T47D (cell line): ENCODE data around the gene ATG7.

Source experiments
- DNase-seq, 2 experiments: peaks; one replicate each; pipeline versions ENCODE4 v3.0.0 to v3.0.0-alpha.2; 2011 to 2012; ENCODE audit warnings: low read depth in 1 of 2, low spot score in 1 of 2
- JUND ChIP-seq: IDR thresholded peaks from 2 replicates; pipeline ENCODE4 v1.6.1; 2012; ENCODE audit warnings: low read depth
- in situ Hi-C: cut with HindIII; loops from 2 replicates; pipeline ENCODE4 v1.10.0; 2016; ENCODE audit warnings: low sequenced_read_pairs, low pct_unique_long_range_greater_than_20kb

ATG7 gene

GRCh38 chr3:11574981-11575669 lies 302.9 kb downstream of the ATG7 start:
- no peak for DNase-seq
- in situ Hi-C loops, result no loop called here
- TF ChIP-seq JUND, result no peak

DNA sequence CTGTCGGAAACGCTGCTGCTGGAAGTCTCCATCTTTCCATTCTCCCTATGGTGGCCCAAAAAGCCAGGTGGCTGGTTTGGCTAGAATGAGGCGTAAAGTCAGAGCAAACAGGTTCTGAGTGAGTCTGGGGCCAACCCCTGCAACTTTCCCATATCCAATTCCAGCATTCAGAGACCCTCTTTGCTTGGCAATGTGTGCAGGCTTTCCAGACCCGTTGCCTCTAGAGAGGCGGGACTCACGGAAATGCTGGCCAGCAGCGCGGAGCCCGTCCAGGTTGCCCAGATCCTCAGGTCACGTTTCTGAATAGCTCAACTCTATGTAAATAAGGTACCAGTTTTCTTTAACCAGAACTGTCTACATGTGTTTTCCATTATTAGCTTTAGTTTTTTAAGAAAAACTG lies 303.5 kb downstream of the ATG7 start:
- in situ Hi-C loops, result no loop called here
- no peak for DNase-seq
- TF ChIP-seq JUND, result no peak

GRCh38 chr3:11576453-11576852 lies 304.3 kb downstream of the ATG7 start:
- DNase-seq, result no peak
- no peak for TF ChIP-seq JUND
- in situ Hi-C loops, result no loop called here

DNA sequence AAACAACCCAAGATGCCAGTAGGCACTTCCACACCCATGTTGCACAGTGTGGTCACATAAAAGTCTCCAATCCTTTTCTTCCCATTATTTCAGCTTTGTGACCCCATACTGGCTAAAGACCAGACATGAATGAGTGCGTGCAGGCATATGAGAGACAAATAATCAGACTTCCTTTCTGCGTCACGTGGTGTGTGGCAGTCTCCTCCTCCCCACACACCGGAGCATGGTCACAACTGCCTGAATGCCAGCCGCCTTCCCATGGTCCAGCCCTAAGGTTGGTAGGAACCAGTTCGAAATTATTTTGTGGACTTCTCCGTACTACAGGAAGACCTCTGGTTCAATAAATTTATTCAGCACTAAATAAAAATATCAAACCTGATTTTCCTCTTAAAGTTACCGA lies 306.0 kb downstream of the ATG7 start:
- TF ChIP-seq JUND, result no peak
- in situ Hi-C loops, result no loop called here

GRCh38 chr3:11580645-11581044 lies 308.4 kb downstream of the ATG7 start:
- no peak for TF ChIP-seq JUND
- DNase-seq, result no peak
- in situ Hi-C loops, result no loop called here

More for the DNA sequence above, 306.0 kb downstream of the ATG7 start:
- DNase-seq, result no peak

- no peak for TF ChIP-seq JUND
- in situ Hi-C loops, result no loop called here
- peak in 1 of 2 experiments; percentile 39 for DNase-seq
Observed at GRCh38 chr3:11581237-11582190, 309.3 kb downstream of the ATG7 start.

DNA sequence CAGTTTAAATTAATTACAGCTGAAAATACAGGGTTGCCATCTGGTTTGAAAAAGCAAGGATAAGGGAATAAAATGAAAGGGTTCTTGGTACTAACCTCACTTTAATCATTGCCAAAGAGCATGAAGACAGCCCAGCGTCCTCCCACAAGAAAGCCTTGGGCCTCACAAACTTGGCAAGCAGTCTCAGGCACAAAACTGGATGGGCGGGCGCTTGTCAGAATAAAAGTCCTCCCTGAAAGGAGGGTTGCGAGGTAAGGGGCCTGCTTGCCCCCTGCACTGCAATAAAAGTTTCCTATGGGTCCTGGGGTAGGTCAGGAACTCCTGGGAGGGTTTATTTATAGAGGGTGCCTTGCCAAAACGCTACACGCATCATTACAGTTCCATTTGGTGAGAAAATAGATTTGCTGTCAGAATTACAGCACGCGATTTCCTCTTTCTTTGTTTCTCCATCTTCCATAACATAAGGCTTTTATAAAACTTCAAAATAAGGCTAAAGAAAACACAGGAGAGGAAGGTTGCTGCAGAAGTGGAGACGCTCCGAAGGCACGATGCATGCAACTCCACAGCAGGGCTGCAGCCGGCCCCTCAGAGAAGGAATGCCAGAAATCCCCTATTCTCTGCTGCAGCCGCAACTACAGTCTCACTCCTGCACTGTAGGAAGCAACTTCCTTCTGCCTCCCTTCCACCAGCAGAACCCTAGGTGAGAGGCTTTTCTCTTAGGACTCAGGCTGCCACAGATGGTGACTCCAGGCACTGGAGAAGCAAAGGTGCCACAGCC lies 310.2 kb downstream of the ATG7 start:
- in situ Hi-C loops, result no loop called here
- TF ChIP-seq JUND, result no peak
- peak; percentile 60 to 72 for DNase-seq

DNA sequence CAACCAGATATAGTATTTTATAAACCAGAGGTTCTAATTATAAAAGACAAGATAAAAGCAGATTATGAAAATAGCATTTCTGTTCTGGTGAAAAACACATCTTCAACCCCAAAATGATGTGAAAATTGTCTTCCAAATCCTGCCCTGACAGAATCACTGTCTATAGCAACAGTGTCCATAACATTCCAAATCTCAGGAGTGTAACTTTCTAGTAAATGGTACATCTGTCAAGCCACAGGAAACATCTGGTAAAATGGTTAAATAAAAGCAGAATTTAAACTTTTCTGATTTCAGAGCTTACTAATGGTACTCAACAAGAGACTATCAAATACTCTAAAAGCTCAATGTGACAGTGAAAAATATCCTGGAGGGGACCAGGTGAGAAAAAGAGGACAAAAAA lies 311.0 kb downstream of the ATG7 start:
- in situ Hi-C loops, result no loop called here
- no peak for DNase-seq
- no peak for TF ChIP-seq JUND

GRCh38 chr3:11583638-11584046 lies 311.4 kb downstream of the ATG7 start:
- no peak for DNase-seq
- no peak for TF ChIP-seq JUND
- in situ Hi-C loops, result no loop called here

- TF ChIP-seq JUND, result no peak
- in situ Hi-C loops, result no loop called here
- DNase-seq, result no peak
Observed at GRCh38 chr3:11584570-11584969, 312.4 kb downstream of the ATG7 start.

- DNase-seq, result no peak
- in situ Hi-C loops, result no loop called here
- no peak for TF ChIP-seq JUND
Observed at GRCh38 chr3:11587766-11588165, 315.6 kb downstream of the ATG7 start.

GRCh38 chr3:11588338-11588737 lies 316.1 kb downstream of the ATG7 start:
- DNase-seq, result no peak
- no peak for TF ChIP-seq JUND
- in situ Hi-C loops, result no loop called here
